Activated CD4-positive, alpha-beta T cell treated with anti-CD3 and anti-CD28 coated beads for 48 hours (primary cell): ENCODE measurements around the gene TAF8.
"Not testable (repeated sequence)": the region's sequence is repeated elsewhere in the genome, so short reads cannot be mapped to it uniquely, and the experiment has no call there.

Experiments used
- DNase-seq: peaks from one replicate; pipeline ENCODE4 v3.0.0-alpha.2; 2020

The TAF8 gene

GRCh38 chr6:42050297-42051267, at the start of gene TAF8:
Gene TAF8 (plus strand): TSS chr6:42050524. CDS start chr6:42050542, 18 bp downstream.
- peak; percentile 93 for DNase-seq

DNA sequence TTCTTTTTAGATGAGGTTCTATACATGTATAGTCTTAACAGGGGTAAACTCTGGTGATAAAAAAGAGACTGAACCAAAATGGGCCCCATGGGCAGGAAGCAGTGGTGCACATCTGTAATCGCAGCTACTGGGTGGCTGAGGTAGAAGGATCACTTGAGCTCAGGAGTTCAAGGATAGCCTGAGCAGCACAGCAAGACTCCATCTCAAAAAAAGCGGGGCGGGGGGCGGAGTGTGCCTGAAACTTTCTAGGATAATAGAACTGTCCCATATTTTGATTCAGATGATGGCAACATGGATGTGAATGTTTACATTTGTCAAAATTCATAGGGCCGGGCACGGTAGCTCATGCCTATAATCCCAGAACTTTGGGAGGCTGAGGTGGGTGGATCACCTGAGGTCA, 48.8 kb upstream of the TAF8 start:
- DNase-seq, result no peak

GRCh38 chr6:42003658-42004057, 46.7 kb upstream of the TAF8 start:
- DNase-seq, result not testable (repeated sequence)

DNA sequence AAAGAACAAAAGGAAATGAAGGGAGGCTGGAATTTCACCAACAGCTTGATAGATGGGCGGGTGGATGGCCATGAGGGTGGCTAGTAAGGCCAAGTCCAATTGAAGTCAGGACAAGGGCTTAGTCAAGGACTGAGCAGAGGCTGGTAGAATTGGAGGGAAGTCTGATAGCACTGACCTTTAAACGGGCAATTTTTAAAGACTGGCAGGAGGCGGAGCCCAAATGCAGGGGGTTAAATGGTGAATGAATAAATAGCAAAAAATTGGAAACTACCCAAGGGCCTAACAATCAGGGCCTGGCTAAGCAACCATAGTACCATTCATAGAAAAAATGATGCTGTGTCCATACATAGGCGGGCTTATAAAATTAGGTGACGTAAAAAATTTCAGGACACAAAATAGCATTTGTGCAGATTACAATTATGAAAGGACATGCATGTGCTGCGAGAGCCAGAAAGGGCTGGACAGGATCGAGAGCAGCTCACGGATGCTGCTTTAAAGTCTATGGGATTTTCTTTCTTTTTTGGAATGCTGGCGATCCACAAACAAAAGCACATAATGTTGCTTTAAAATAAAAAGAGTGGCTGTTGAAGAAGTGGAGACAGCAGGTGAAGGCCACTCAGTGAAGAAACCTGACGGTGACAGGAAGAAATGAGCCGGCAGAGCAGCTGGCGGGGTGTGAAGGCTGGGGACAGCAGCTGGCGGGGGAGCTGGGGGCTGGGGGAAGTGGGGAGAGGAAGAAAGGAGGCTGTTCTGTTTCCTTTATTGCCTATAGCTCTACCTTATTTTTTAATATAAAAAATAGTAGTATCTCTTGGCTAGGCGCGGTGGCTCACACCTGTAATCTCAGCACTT, 42.8 kb upstream of the TAF8 start:
- peak; percentile 61 for DNase-seq

- not testable (repeated sequence) for DNase-seq
Observed at GRCh38 chr6:42008138-42008528, 42.2 kb upstream of the TAF8 start.

GRCh38 chr6:42009844-42010184, 40.5 kb upstream of the TAF8 start:
- DNase-seq, result no peak

GRCh38 chr6:42010185-42010891, 40.0 kb upstream of the TAF8 start:
- peak; percentile 42 for DNase-seq

GRCh38 chr6:42010909-42011308, 39.4 kb upstream of the TAF8 start:
- DNase-seq, result no peak

- no peak for DNase-seq
Observed at GRCh38 chr6:42012501-42013133, 37.7 kb upstream of the TAF8 start.

DNA sequence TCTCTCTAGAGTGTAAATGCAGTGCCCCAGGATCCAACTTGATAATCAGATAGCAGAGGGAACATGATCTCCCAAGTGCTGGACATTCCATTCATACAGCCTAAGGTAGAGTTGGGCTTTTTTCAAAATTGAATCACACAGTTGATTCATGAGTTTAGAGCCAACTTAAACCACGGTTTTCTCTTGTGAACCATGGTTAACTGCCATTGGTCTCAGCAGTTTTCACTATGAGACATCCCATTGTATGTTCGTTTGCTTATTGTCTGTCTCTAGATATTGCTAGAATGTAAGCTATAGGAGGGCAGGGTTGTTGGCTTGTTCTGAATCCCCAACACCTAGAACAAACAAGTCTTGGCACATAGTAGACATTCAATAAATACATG, 37.2 kb upstream of the TAF8 start:
- no peak for DNase-seq

GRCh38 chr6:42017021-42017643, 33.2 kb upstream of the TAF8 start:
- DNase-seq, result peak; percentile 55

- no peak for DNase-seq
Observed at GRCh38 chr6:42020967-42021366, 29.4 kb upstream of the TAF8 start.

DNA sequence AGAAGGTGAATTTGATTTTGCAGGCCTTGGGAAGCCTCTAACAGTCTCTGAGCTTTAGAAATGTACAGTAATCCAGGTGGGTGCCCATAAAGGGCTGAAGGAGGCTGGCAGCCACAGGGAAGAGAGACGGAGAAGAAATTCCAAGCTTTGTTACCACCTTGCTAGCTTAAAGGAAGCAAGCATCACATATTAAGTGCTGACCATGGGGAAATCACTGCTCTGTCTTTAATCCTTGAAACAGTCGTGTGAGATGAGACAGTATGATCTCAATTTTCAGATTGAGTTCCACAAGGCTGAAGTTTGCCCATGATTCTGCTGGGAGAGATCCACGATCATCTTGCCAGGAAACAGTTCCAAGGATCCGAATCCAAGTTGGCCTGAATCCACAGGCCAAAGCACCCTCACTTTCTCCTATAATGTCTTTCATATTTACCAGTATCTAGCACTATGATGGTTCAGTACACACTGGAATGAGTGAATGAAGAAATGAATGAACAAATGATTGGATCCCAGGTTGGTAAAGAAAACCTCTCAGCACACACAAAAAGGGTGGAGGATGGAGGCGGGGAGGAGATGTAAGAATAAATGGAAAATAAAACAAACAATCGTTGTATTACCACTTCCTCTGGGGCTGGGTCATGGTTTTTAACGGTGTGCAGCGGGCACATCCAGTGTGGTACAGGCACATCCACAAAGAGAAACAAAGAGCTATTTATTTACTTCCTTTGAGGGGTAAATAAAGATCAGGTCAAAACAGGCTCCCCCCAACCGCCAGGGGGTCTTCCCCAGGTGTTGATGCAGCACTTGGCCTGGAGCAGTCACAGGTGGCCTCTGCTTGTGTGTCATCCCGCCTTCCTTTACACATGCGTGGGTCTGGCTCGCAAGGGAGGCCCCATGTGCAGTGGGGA, 28.2 kb upstream of the TAF8 start:
- peak; percentile 78 for DNase-seq

DNA sequence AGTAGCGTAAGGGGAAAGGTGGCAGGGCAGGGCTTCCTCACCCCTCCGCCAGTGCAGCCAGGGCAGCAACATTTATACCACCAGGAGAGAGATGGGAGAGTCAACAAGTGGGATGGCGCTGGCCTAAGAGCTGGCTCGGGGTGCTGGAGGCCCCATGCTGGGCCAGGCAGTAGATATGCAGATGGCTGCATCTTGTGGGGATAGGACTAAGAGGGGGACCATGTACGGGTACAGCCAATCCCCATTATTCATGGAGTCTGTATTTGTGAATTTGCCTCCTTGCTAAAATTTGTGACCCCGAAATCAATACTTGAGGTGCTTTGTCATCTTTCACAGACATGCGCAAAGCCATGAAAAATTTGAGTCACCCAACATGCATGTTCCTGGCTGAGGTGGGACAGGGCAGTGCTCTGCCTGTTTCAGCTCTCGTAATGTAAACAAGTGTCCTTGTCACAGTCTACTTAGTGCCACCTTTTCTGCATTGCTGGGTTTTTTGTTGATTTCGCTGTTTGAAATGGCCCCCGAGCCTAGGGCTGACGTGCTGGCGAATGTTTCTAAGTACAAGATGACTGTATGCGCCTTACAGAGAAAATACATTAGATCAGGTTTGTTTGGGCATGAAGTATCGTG, 27.5 kb upstream of the TAF8 start:
- DNase-seq, result no peak

DNA sequence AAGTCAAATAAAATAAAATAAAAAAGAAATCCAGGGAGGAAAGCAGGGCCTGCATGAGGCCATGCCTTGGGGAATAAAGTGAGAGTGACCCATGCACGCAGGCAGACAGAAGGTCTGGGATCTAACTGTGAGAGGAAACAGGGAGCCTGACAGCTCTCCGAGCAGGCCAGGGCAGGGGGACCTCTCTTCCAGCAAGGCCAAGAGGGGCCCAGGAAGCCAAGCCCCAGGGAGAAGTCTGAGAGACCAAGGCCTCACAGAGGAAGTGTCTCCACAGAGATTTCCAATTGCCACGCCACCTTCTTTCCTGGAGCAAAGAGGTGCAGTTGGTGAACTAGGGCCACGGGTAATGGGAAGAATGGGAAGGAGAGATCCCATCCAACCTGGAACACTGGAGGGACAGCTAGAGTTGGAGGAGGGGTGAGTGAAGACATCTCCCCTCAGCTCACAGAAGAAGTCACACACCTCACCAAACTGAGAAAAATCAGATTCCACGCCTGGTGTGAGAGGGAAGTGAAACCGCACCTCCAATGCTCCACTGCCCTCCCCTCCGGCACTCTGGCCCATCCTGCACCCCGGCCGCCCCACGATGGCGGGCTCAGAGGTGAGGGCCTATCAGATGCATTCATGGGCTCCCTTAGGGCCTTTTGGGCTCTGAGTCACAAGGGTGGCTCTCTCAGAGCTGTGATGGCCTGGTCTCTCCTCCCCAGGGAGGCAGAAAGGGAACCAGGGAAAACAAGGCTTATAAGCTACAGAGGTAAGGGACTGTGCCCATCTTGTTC, 25.1 kb upstream of the TAF8 start:
- DNase-seq, result no peak

DNA sequence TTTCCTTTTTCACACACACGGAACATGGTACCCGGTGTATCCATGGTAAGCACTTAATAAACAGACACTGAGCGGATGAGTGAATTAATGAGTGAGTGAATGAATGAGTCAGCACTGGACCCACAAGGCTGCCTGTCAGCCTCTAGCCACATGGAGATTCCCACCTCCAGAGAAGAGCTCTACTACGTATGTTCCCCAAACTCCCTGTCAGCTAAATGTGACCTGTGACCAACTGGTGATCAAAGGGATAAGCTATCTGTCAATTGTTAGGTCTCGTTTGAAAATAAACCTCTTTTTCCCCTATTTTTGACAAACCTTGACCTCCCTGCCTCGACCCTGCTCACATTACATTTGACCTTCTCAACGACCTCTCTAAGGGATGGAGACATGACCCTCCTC, 24.5 kb upstream of the TAF8 start:
- DNase-seq, result no peak

DNA sequence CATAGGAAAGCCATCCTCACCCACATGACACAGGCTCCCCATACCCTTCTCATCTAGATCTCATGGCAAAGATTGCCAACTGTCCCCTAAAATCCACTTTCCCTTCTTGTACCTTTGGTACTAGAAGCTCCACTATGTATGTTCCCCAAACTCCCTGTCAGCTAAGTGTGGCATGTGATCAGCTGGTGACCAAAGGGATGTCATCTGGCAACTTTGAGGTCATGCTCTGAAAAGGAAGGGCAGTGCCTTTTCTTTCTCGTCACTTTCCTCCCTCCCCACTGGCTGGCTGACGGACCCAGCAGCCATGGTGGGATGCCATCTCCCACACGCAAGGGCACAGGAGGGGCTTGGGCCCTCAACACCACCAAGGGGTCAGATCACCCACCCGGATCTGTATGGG, 23.8 kb upstream of the TAF8 start:
- no peak for DNase-seq

GRCh38 chr6:42028234-42029061, 21.9 kb upstream of the TAF8 start:
- no peak for DNase-seq
